Measurements from ENCODE around the gene PHLDA2.

PHLDA2 gene

GRCh38 chr11:2927851-2928604 lies 1.2 kb downstream of the PHLDA2 start:
- DNase-seq, result no peak

GRCh38 chr11:2927121-2927800 lies 2.0 kb downstream of the PHLDA2 start:
- DNase-seq, result no peak

GRCh38 chr11:2926611-2927051 lies 2.6 kb downstream of the PHLDA2 start:
- DNase-seq, result no peak

- DNase-seq, result no peak
Observed at GRCh38 chr11:2924821-2925675, 4.2 kb downstream of the PHLDA2 start.

- no peak for DNase-seq
Observed at GRCh38 chr11:2924381-2924780, 4.8 kb downstream of the PHLDA2 start.

- no peak for DNase-seq
Observed at GRCh38 chr11:2923446-2924375, 5.5 kb downstream of the PHLDA2 start.

- DNase-seq, result no peak
Observed at GRCh38 chr11:2922655-2923054, 6.6 kb downstream of the PHLDA2 start.

- DNase-seq, result no peak
Observed at GRCh38 chr11:2921742-2922493, 7.3 kb downstream of the PHLDA2 start.

DNA sequence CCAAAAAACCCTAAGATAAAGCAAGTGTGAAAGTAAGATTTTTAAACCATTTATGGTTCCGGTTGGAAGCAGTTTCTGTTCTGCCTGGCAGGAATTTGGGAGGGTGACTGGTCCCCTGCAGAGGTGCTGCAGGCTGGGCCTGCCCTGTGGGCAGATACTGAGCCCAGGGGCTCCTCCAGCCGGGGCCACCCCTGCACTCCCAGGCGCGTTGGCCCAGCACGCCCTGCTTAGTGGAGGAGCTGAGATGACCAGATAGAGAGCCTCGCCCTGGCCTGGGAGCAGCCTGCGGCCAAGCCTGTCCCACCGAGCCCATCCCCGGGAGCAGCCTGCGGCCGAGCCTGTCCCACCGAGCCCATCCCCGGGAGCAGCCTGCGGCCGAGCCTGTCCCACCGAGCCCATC lies 8.0 kb downstream of the PHLDA2 start:
- DNase-seq, result no peak

DNA sequence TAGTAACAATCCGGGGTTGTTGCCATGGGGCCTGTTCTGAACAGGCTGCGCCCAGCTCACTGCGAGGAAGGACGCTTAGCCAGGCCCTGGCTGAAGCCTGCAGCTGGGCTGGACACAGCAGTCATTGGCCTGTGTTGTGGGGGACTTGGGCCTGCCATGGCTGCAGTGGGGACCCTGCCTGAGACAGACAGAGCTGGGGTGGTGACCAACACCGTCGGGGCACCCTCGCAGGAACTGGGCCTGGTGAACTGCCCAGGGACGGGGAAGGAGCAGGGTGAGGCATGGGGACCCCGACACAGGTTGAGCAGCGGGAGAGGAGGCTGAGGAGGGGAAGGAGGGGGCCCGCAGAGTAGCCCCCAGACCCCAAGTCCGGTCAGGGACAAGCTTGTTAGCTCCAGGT lies 8.9 kb downstream of the PHLDA2 start:
- no peak for DNase-seq

- DNase-seq, result no peak
Observed at GRCh38 chr11:2919837-2920236, 9.4 kb downstream of the PHLDA2 start.

GRCh38 chr11:2919188-2919587 lies 10.0 kb downstream of the PHLDA2 start:
- DNase-seq, result no peak

GRCh38 chr11:2917842-2918490 lies 11.3 kb downstream of the PHLDA2 start:
- DNase-seq, result no peak

GRCh38 chr11:2916892-2917645 lies 12.2 kb downstream of the PHLDA2 start:
- no peak for DNase-seq

GRCh38 chr11:2916114-2916891 lies 12.9 kb downstream of the PHLDA2 start:
- DNase-seq, result no peak

GRCh38 chr11:2915473-2915872 lies 13.7 kb downstream of the PHLDA2 start:
- DNase-seq, result no peak

DNA sequence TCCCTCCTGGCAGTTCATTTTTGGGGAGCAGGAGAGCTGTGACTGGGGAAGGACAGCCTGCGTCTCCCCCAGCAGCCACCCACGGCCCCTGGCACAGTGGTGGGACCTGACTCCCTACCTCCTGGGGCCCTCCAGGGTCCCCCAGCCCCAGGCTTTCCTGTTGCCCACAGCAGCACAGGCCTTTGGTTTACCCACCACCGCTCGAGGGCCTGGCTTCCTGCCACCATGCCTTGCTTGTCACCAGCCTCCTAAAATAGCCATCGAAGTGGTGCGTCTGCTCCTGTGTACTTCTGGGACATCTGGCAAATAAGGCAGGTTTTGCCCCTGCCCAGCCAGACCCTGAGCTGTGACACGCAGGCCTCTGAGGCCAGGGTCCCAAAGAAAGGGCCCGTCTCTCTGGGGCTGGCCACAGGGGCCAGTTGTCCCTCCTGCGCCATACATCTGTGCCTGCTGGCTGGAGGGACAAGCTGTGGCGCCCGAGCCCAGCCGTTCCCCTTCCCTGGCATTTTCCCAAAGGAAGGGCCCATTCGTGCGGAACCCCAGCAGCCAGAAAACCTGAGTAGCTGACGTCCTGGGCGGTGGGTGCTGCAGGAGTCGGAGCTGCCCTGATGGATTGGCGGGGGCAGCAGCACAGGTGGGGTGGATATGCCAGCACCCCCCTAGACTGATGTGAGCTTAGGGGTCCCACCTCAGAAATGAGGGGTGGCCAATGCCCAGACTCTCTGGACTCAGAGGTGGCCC lies 14.6 kb downstream of the PHLDA2 start:
- DNase-seq, result no peak

GRCh38 chr11:2913776-2914175 lies 15.4 kb downstream of the PHLDA2 start:
- no peak for DNase-seq

DNA sequence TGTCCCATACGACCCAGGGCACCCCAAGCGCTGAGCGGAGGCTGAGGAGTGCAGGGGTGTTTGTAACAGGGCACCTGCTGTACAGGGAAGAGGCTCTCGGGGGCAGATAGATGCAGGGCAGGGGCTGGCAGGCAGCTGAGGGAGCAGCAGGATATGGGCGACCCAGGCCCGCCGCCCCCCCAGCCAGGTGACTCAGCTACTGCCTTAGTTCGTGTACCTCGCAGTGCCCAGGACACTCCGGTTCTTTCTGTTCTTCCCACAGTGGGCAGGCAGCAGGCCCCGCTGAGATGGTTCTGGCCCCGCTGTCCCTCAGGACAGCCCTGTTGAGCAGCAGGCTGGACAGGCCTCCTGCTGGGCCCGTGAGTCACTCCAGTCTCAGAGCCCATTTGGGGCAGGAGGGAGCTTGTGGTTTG lies 16.2 kb downstream of the PHLDA2 start:
- DNase-seq, result no peak

Data from NCI-H2171 (cell line).